Stomach (tissue), 9 donors: ENCODE measurements around the gene NDUFS1. TPM values are rescaled to one million over a fixed set of nuclear protein-coding genes. Genes with fewer than 3 reads are reported as not detected.

Source experiments
- DNase-seq, 2 donors: peaks; one replicate each; pipeline versions ENCODE4 v3.0.0 to v3.0.0-alpha.2; 2013 to 2019
- H3K27ac ChIP-seq, 5 donors: fragments of 200-600 bp in 4 of 5; sonication (generic) in 4 of 5; one replicate each; pipeline ENCODE4 v1.5.1; 2013 to 2019; ENCODE audit warnings: mild to moderate bottlenecking in 1 of 5, moderate library complexity in 1 of 5
- H3K27me3 ChIP-seq, 3 donors: fragments of 200-600 bp; sonication (generic); one replicate each; pipeline ENCODE4 v1.5.1; 2017 to 2019; ENCODE audit warnings: mixed run types in 1 of 3
- H3K36me3 ChIP-seq, 4 donors: fragments of 200-600 bp; sonication (generic); 1 replicate in 3 of 4; 2 replicates in 1 of 4; pipeline ENCODE4 v1.5.1; 2016 to 2019
- H3K4me1 ChIP-seq, 4 donors: fragments of 200-600 bp; sonication (generic); one replicate each; pipeline ENCODE4 v1.5.1; 2016 to 2019
- H3K4me3 ChIP-seq, 4 donors: fragments of 200-600 bp; sonication (generic) in 3 of 4; one replicate each; pipeline ENCODE4 v1.5.1; 2016 to 2019; ENCODE audit warnings: mild to moderate bottlenecking in 1 of 4
- H3K9me3 ChIP-seq, 4 donors: fragments of 200-600 bp; sonication (generic); one replicate each; pipeline ENCODE4 v1.5.1; 2016 to 2019
- CTCF ChIP-seq, 7 experiments: fragments of 450-650 bp in 4 of 7; fragments of 200-600 bp in 3 of 7; sonication (generic) in 3 of 7; IDR thresholded peaks; one replicate each; pipeline ENCODE4 v1.5.1; 2016 to 2019; ENCODE audit warnings: antibody characterized with exemption in 7 of 7, control low read depth in 2 of 7, mild to moderate bottlenecking in 1 of 7
- EP300 ChIP-seq: sonication (generic); formaldehyde crosslinking; IDR thresholded peaks from one replicate; pipeline ENCODE4 v1.6.1; 2017; ENCODE audit warnings: antibody characterized with exemption
- POLR2A ChIP-seq, 4 donors: fragments of 450-650 bp; IDR thresholded peaks; one replicate each; pipeline ENCODE4 v1.6.1; 2016; ENCODE audit warnings: antibody characterized with exemption in 4 of 4, control low read depth in 2 of 4, mild to moderate bottlenecking in 1 of 4, moderate library complexity in 1 of 4
- POLR2AphosphoS5 ChIP-seq, 3 donors: sonication (generic); formaldehyde crosslinking; IDR thresholded peaks; one replicate each; pipeline ENCODE4 v1.6.1; 2016; ENCODE audit warnings: antibody characterized with exemption in 3 of 3
- WGBS, 5 donors: extraction: QIAGEN DNeasy Blood & Tissue Kit in 3 of 5; methylation state at CpG; one replicate each; pipeline versions ENCODE4 v1.1.5 to v1.1.7; 2013 to 2018; 5-methylcytosine and 5-hydroxymethylcytosine counted together
- intact Hi-C: fragments of 100-400 bp; cut with DNase I; formaldehyde crosslinking; loops from one replicate; pipeline ENCODE4 v1.15.1; 2023; ENCODE audit warnings: low total_unique reads
- polyA plus RNA-seq, 3 donors: library from polyadenylated mRNA; stranded (reverse); fragments of 200-250 nt; gene quantifications; one replicate each; pipeline ENCODE4 v1.2.3, GENCODE V29; 2013
- total RNA-seq, 5 donors: library from RNA; depleted of rRNA; stranded (reverse); fragments of >200 nt; gene quantifications; one replicate each; pipeline versions ENCODE4 v1.1.0 to v1.2.3, GENCODE V29; 2014 to 2016
- donor health status: healthy with polysubstance abuse.
- donor health status: Bipolar disorder and iron deficiency.
- donor health status: healthy.

NDUFS1 gene
- total and polyA plus RNA-seq, 8 donors, result 9.8 to 143 (median 37.6) TPM

- no peaks in the 10 kb centered on the region for H3K4me1 ChIP-seq
- DNase-seq, result no peak
- H3K27me3 ChIP-seq, result peaks cover 0 to 8% (median 0%) of the 10 kb centered on the region in 3 donors
- no peak for TF ChIP-seq CTCF (IDR thresholded peaks at IDR 0.05)
- no peak for TF ChIP-seq EP300
- no peak for TF ChIP-seq POLR2A (IDR thresholded peaks at IDR 0.05)
- no peak for TF ChIP-seq POLR2AphosphoS5 (IDR thresholded peaks at IDR 0.05)
- no peak overlapping the region for H3K4me3 ChIP-seq
- H3K36me3 ChIP-seq, result no peaks in the 10 kb centered on the region
- no peaks in the 10 kb centered on the region for H3K9me3 ChIP-seq
- 93 to 97% (median 96%) methylated on average over 16 to 17 of the region's 17 CpGs for whole genome bisulfite sequencing, 5 donors
- intact Hi-C loops, result no loop called here
- no peak overlapping the region for H3K27ac ChIP-seq
These were observed 44.1 kb upstream of the NDUFS1 start for GRCh38 chr2:206203331-206203730.

DNA sequence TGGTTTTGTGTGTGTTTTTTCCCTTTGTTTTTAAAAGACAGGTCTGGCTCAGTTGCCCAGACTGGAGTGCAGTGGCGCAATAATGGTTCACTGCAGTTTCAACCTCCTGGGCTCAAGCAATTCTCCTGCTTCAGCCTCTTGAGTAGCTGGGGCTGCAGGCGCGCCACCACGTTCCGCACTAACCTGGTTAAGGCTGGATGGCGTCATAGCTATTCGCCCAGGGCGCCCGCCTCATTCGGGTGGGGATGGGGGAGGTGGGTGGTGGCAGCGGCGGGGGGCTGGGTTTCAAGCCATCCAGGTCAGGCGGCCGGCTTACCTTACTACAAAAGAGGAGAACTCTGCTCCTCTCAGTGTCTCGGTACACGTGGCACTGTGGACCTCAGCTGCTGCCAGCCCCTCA is 43.2 kb upstream of the NDUFS1 start:
- 74 to 90% (median 76%) methylated on average over 9 to 16 of the region's 16 CpGs for WGBS, 5 donors
- Histone ChIP-seq H3K27me3 (peaks cover 0 to 16% (median 0%) of the 10 kb centered on the region in 3 donors), H3K4me1 (no peaks in the 10 kb centered on the region), H3K27ac (no peak overlapping the region), H3K9me3 (no peaks in the 10 kb centered on the region), H3K4me3 (no peak overlapping the region), H3K36me3 (no peaks in the 10 kb centered on the region)
- no peak for DNase-seq
- intact Hi-C loops, result no loop called here
- TF ChIP-seq POLR2AphosphoS5 (IDR thresholded peaks at IDR 0.05) (no peak), CTCF (IDR thresholded peaks at IDR 0.05) (no peak), POLR2A (IDR thresholded peaks at IDR 0.05) (no peak), EP300 (no peak)

DNA sequence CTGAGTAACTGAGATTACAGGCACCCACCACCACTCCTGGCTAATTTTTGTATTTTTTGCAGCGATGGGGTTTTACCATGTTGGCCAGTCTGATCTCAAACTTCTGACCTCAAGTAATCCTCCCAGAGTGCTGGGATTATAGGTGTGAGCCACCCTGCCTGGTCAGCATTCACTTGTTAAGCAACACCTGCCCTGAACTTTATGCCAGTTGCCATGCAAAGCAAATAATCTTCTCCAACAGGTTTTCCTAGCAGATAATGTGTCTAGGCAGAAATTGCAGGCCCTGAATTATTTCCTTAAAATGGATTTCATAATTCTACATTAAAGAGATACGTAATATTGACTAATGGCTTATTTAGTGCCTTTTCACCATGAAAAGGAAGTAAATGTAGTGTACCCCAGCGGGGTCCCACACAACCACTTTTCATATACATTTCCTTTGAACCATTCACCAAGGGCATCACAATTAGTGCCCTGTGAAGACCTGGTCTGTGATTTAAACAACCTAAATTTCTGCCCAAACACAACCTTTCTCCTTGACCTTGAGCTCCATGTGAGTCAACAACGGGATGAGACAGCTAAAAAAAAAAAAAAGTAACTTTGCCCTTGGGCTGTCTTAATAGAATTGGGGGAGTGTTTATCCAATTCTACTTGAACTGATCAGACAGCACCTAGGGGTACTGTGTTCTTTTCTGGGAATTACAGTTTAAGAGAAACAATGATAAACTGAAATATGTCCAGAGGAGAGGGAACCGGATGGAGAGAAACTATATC is 42.0 kb upstream of the NDUFS1 start:
- H3K27ac ChIP-seq, result no peak overlapping the region
- TF ChIP-seq POLR2AphosphoS5 (IDR thresholded peaks at IDR 0.05) (no peak), CTCF (IDR thresholded peaks at IDR 0.05) (no peak), POLR2A (IDR thresholded peaks at IDR 0.05) (no peak), EP300 (no peak)
- H3K36me3 ChIP-seq, result no peaks in the 10 kb centered on the region
- 69 to 74% (median 72%) methylated on average over 5 of the region's 5 CpGs for WGBS, 5 donors
- H3K27me3 ChIP-seq, result peaks cover 0 to 22% (median 0%) of the 10 kb centered on the region in 3 donors
- no peaks in the 10 kb centered on the region for H3K4me1 ChIP-seq
- intact Hi-C loops, result no loop called here
- peak in 1 of 2 donors; percentile 7 for DNase-seq
- no peak overlapping the region for H3K4me3 ChIP-seq
- no peaks in the 10 kb centered on the region for H3K9me3 ChIP-seq

DNA sequence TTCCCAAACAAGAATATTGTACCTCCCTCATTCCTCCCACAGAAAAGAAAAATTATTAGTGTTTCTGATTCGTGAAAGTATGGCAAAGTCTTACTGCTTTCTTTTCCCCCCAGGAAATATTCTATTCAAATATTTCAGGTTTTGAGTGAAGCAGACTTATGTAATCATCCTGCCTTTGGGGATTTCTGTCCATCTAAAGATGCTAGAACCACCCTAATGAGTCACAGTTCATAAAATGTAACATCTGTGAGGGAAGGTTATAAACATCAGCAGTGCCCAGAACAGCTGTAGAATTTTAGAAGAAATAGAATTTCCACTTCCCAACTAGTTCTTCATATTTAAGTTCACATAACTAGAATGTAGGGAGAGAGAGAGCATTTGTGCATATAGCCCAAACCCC is 39.4 kb upstream of the NDUFS1 start:
- Histone ChIP-seq H3K4me1 (no peaks in the 10 kb centered on the region), H3K4me3 (no peak overlapping the region), H3K27ac (no peak overlapping the region), H3K36me3 (no peaks in the 10 kb centered on the region), H3K27me3 (peaks cover 0 to 22% (median 0%) of the 10 kb centered on the region in 3 donors), H3K9me3 (no peaks in the 10 kb centered on the region)
- intact Hi-C loops, result no loop called here
- TF ChIP-seq POLR2AphosphoS5 (IDR thresholded peaks at IDR 0.05), result no peak
- no peak for TF ChIP-seq CTCF (IDR thresholded peaks at IDR 0.05)
- TF ChIP-seq EP300, result no peak
- no peak for TF ChIP-seq POLR2A (IDR thresholded peaks at IDR 0.05)
- 25 to 67% (median 60%) methylated on average over 1 of the region's 1 CpG for WGBS, 5 donors
- peak in 1 of 2 donors; percentile 6 for DNase-seq
